ENCODE results near the gene LURAP1L.

The LURAP1L gene

GRCh38 chr9:12812710-12813109, 37.9 kb downstream of the LURAP1L start:
- no peak for DNase-seq

GRCh38 chr9:12813533-12813932, 38.7 kb downstream of the LURAP1L start:
- DNase-seq = no peak

- DNase-seq = peak in 8 of 51 donors; percentile 2 to 69 (median 16)
Measured at GRCh38 chr9:12813960-12814876, 39.4 kb downstream of the LURAP1L start.

- DNase-seq = peak in 1 of 51 donors; percentile 42
Measured at GRCh38 chr9:12814877-12815237, 40.0 kb downstream of the LURAP1L start.

GRCh38 chr9:12815888-12816287, 41.1 kb downstream of the LURAP1L start:
- no peak for DNase-seq

GRCh38 chr9:12816656-12817101, 41.9 kb downstream of the LURAP1L start:
- DNase-seq = no peak

- DNase-seq = peak in 1 of 51 donors; percentile 6
Measured at GRCh38 chr9:12817702-12818101, 42.9 kb downstream of the LURAP1L start.

- no peak for DNase-seq
Measured at GRCh38 chr9:12818431-12819000, 43.7 kb downstream of the LURAP1L start.

GRCh38 chr9:12819436-12820185, 44.8 kb downstream of the LURAP1L start:
- peak in 1 of 51 donors; percentile 1 for DNase-seq

GRCh38 chr9:12822111-12822510, 47.3 kb downstream of the LURAP1L start:
- no peak for DNase-seq

- DNase-seq = no peak
Measured at GRCh38 chr9:12826924-12827565, 52.2 kb downstream of the LURAP1L start.

- no peak for DNase-seq
Measured at GRCh38 chr9:12833701-12834100, 58.9 kb downstream of the LURAP1L start.

GRCh38 chr9:12838546-12838945, 63.7 kb downstream of the LURAP1L start:
- no peak for DNase-seq

GRCh38 chr9:12843735-12844134, 68.9 kb downstream of the LURAP1L start:
- DNase-seq = no peak

- DNase-seq = no peak
Measured at GRCh38 chr9:12846035-12846434, 71.2 kb downstream of the LURAP1L start.

- no peak for DNase-seq
Measured at GRCh38 chr9:12847561-12847960, 72.7 kb downstream of the LURAP1L start.

- no peak for DNase-seq
Measured at GRCh38 chr9:12849486-12850003, 74.7 kb downstream of the LURAP1L start.

- DNase-seq = no peak
Measured at GRCh38 chr9:12851341-12852090, 76.7 kb downstream of the LURAP1L start.

GRCh38 chr9:12853051-12853450, 78.2 kb downstream of the LURAP1L start:
- DNase-seq = no peak

GRCh38 chr9:12854221-12854620, 79.4 kb downstream of the LURAP1L start:
- no peak for DNase-seq

- DNase-seq = no peak
Measured at GRCh38 chr9:12855066-12855465, 80.2 kb downstream of the LURAP1L start.

Measured in hypothalamus (tissue), 51 donors.